Progenitor cell of endocrine pancreas (in vitro differentiated cells): ENCODE measurements around the gene HAND1. TPM values are rescaled to one million over a fixed set of nuclear protein-coding genes. Genes with fewer than 3 reads are reported as not detected.

Source experiments
- DNase-seq: peaks from one replicate; pipeline ENCODE4 v3.0.0; 2021; ENCODE audit warnings: low spot score; ENCODE audit not compliant: unreplicated experiment
- H3K27ac Mint-ChIP-seq: 2 replicates; pipeline ENCODE4 v1.8.0; 2021; ENCODE audit warnings: mild to moderate bottlenecking, moderate library complexity, mixed read lengths
- H3K27me3 Mint-ChIP-seq: 2 replicates; pipeline ENCODE4 v1.8.0; 2021; ENCODE audit warnings: mixed read lengths
- H3K36me3 Mint-ChIP-seq: 2 replicates; pipeline ENCODE4 v1.8.0; 2022; ENCODE audit warnings: mixed read lengths; ENCODE audit not compliant: insufficient read depth
- H3K4me1 Mint-ChIP-seq: 2 replicates; pipeline ENCODE4 v1.8.0; 2021; ENCODE audit warnings: low read depth, mixed read lengths
- H3K4me3 Mint-ChIP-seq: 2 replicates; pipeline ENCODE4 v1.8.0; 2021; ENCODE audit warnings: low read depth, mild to moderate bottlenecking, moderate library complexity, mixed read lengths
- H3K9me3 Mint-ChIP-seq: 2 replicates; pipeline ENCODE4 v1.8.0; 2021; ENCODE audit warnings: low read depth, mixed read lengths
- total RNA-seq: library from RNA; stranded (reverse); gene quantifications from 2 replicates; pipeline ENCODE4 v1.2.1, GENCODE V29; 2021
- TF ChIP-seq, protein P1 (sequence below): fragments of 200-600 bp; sonication (generic); IDR thresholded peaks from one replicate; pipeline ENCODE4 v1.5.0; 2021; ENCODE audit warnings: antibody characterized with exemption, mild to moderate bottlenecking; ENCODE audit not compliant: unreplicated experiment

HAND1 gene
- total RNA-seq, 1 donor from 2014 or later = 0.48 TPM

DNA sequence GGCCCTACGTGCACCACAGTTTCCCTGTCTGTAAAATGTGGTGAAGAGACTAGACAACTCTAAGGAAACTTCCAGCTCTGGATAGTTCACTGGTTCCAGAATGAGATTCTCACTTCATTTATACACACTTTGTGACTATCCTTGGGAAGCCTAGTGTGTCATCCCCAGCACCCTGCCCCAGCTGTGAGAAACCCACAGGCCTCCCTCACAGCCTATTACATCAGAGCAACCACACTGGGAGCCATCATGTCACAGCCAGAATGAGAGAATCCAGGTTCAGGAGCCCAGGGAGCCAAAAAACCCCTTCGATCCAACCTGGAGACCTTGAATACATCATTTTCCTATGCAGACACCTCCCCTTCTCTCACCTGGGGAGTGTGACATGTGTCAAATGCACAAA, 21.0 kb upstream of the HAND1 start:
- no peaks in the 10 kb centered on the region for H3K9me3 Mint-ChIP-seq
- H3K27me3 Mint-ChIP-seq = peaks cover 69% of the 10 kb centered on the region
- no peak overlapping the region for H3K4me3 Mint-ChIP-seq
- no peaks in the 10 kb centered on the region for H3K36me3 Mint-ChIP-seq
- TF ChIP-seq, protein P1, sequence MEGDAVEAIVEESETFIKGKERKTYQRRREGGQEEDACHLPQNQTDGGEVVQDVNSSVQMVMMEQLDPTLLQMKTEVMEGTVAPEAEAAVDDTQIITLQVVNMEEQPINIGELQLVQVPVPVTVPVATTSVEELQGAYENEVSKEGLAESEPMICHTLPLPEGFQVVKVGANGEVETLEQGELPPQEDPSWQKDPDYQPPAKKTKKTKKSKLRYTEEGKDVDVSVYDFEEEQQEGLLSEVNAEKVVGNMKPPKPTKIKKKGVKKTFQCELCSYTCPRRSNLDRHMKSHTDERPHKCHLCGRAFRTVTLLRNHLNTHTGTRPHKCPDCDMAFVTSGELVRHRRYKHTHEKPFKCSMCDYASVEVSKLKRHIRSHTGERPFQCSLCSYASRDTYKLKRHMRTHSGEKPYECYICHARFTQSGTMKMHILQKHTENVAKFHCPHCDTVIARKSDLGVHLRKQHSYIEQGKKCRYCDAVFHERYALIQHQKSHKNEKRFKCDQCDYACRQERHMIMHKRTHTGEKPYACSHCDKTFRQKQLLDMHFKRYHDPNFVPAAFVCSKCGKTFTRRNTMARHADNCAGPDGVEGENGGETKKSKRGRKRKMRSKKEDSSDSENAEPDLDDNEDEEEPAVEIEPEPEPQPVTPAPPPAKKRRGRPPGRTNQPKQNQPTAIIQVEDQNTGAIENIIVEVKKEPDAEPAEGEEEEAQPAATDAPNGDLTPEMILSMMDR = no peak
- H3K4me1 Mint-ChIP-seq = no peaks in the 10 kb centered on the region
- H3K27ac Mint-ChIP-seq = no peak overlapping the region
- DNase-seq = no peak

DNA sequence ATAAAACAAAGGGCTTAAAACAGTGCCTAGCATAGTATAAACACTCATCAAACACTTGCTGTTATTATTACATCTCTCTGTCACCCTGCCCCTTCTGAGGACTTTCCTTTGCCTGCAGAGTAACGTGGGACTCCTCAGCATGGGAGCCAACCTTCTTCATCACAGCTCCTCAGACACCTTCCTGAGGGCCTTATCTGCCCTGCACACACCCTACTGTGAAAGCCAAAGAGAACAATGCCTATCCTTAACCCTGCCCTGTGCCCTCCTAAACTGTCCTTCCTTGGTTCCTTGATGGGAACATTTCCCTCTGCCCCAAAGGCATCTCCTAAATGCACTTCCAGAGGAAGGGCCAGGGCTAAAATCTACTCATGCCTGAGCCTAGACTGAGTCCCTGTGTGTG, 20.6 kb upstream of the HAND1 start:
- H3K27me3 Mint-ChIP-seq = peaks cover 72% of the 10 kb centered on the region
- H3K27ac Mint-ChIP-seq = no peak overlapping the region
- H3K4me1 Mint-ChIP-seq = no peaks in the 10 kb centered on the region
- DNase-seq = no peak
- no peak overlapping the region for H3K4me3 Mint-ChIP-seq
- no peaks in the 10 kb centered on the region for H3K36me3 Mint-ChIP-seq
- no peaks in the 10 kb centered on the region for H3K9me3 Mint-ChIP-seq
- TF ChIP-seq, protein P1 = no peak

DNA sequence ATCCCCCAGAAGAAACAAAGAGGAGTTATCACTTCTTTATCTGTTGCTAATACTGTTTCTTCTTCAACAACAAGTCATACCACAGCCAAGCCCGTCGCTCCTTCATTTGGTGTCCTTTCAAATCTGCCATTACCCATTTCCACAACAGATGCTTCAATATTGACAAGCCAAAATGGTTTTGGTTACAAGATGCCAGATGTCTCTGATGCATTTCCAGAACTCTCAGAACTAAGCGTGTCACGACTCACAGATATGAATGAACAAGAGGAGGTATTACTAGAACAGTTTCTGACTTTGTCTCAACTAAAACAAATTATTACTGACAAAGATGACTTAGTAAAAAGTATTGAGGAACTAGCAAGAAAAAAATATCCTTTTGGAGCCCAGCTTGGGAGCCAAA, 16.0 kb upstream of the HAND1 start:
- DNase-seq = no peak
- TF ChIP-seq, protein P1 = no peak
- no peak overlapping the region for H3K4me3 Mint-ChIP-seq
- no peak overlapping the region for H3K27ac Mint-ChIP-seq
- H3K4me1 Mint-ChIP-seq = peaks cover 1% of the 10 kb centered on the region
- no peaks in the 10 kb centered on the region for H3K9me3 Mint-ChIP-seq
- peaks cover 69% of the 10 kb centered on the region for H3K27me3 Mint-ChIP-seq
- no peaks in the 10 kb centered on the region for H3K36me3 Mint-ChIP-seq

DNA sequence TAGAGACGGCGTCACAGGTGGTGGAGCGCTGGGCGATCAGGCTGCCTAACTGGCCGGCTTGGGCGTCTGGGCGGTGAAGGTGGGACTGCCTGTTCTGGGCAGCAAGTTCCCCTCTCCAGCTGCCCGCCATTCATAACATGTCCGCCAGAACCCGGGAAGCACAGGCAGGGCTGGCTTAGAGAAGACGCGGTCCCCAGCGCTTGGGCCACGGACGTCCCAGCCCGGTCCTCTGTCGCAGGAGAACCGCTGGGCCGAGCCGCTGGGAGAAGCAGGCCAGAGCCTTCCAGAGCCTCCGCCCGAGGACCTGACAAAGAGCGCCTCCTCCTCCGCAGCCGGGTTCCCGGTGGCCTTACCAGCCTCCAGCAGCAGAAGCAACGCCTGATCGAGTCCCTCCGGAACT, 15.2 kb upstream of the HAND1 start:
- H3K27me3 Mint-ChIP-seq = peaks cover 66% of the 10 kb centered on the region
- H3K27ac Mint-ChIP-seq = no peak overlapping the region
- H3K9me3 Mint-ChIP-seq = no peaks in the 10 kb centered on the region
- H3K4me1 Mint-ChIP-seq = peaks cover 1% of the 10 kb centered on the region
- DNase-seq = no peak
- no peak overlapping the region for H3K4me3 Mint-ChIP-seq
- H3K36me3 Mint-ChIP-seq = no peaks in the 10 kb centered on the region
- TF ChIP-seq, protein P1 = no peak

DNA sequence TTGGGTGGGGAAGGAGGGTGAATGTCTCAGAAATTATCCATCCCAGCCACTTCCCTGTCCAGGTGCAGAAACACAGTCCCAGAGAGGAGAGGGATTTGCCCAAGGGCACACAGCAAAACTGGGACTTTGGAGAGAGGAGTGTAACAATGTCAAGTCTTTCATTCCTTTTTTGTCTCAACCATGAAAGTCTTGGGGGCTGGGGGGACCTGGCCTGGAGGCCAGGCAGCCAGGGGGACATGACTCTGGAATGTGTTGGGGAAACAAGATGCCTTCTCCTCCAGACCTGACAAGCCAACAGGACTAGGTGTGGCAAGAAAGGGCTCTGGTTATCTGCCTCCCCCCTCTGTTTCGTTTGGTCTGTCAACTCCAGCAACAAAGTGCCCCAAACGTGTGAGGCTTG, 13.9 kb upstream of the HAND1 start:
- H3K4me3 Mint-ChIP-seq = no peak overlapping the region
- no peaks in the 10 kb centered on the region for H3K36me3 Mint-ChIP-seq
- H3K9me3 Mint-ChIP-seq = no peaks in the 10 kb centered on the region
- H3K4me1 Mint-ChIP-seq = peaks cover 1% of the 10 kb centered on the region
- no peak overlapping the region for H3K27ac Mint-ChIP-seq
- TF ChIP-seq, protein P1 = no peak
- peaks cover 70% of the 10 kb centered on the region for H3K27me3 Mint-ChIP-seq
- no peak for DNase-seq
